Measurements from ENCODE around the gene RMRP.

DNA sequence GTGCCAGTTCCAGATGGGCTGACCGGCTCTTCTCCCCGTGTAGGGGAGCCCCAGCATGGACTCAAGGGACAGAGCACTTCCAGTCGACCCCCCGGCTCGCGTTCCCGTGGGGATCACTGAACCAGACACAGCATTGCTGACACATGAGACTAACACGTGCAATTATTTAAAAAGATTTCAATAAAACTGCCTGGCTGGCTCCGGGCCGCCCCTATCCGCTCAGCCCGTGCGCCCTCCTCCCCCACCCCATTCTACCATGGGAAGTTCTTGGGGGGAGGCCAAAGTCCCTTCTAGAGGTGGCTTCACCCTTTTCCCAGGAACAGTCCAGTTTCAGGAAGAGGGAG is 48.0 kb downstream of the RMRP start:
- TF ChIP-seq EZH2 (IDR thresholded peaks at IDR 0.05; ENCODE audit: insufficient read depth, poor library complexity, severe bottlenecking) (no peak), EZH2phosphoT487 (IDR thresholded peaks at IDR 0.05; ENCODE audit: insufficient read depth, low read depth) (no peak)

All from GM23248 (cell line).